Bronchial epithelial cell (primary cell): ENCODE data around the gene RPL32. TPM values are rescaled to one million over a fixed set of nuclear protein-coding genes. Genes with fewer than 3 reads are reported as not detected.

Source experiments
- DNase-seq: peaks from one replicate; pipeline ENCODE4 v3.0.0-alpha.2; 2010; ENCODE audit warnings: low read depth
- FAIRE-seq: peaks from 2 replicates; lab custom pipeline; 2011; peaks lifted over from hg19 to GRCh38; lab: Jason Lieb, UNC
- H3K27me3 ChIP-seq: 2 replicates; pipeline ENCODE4 v1.5.1; 2011; ENCODE audit warnings: low read length; ENCODE audit not compliant: control insufficient read depth, insufficient read depth
- H3K36me3 ChIP-seq: 2 replicates; pipeline ENCODE4 v1.5.1; 2011; ENCODE audit warnings: low read length; ENCODE audit not compliant: control insufficient read depth, insufficient read depth
- H3K4me3 ChIP-seq: 2 replicates; pipeline ENCODE4 v1.5.1; 2011; ENCODE audit warnings: mild to moderate bottlenecking, low read depth, low read length, control low read depth
- total RNA-seq: library from RNA; depleted of rRNA; stranded (reverse); fragments of >200 nt; gene quantifications from 2 replicates; pipeline ENCODE4 v1.2.1, GENCODE V29; 2014
- TF ChIP-seq, protein P1 (sequence below): IDR thresholded peaks from 2 replicates; pipeline ENCODE4 v1.5.1; 2011; ENCODE audit warnings: mild to moderate bottlenecking, moderate library complexity, low read length, control low read depth, inconsistent platforms; ENCODE audit not compliant: insufficient read depth, severe bottlenecking

Gene RPL32
- total RNA-seq, 1 donor from 2014 or later = 2,605 TPM

GRCh38 chr3:12869035-12869621 lies 27.8 kb upstream of the RPL32 start:
- Histone ChIP-seq H3K27me3 (no peaks in the 10 kb centered on the region), H3K36me3 (no peaks in the 10 kb centered on the region), H3K4me3 (no peak overlapping the region)
- TF ChIP-seq, protein P1, sequence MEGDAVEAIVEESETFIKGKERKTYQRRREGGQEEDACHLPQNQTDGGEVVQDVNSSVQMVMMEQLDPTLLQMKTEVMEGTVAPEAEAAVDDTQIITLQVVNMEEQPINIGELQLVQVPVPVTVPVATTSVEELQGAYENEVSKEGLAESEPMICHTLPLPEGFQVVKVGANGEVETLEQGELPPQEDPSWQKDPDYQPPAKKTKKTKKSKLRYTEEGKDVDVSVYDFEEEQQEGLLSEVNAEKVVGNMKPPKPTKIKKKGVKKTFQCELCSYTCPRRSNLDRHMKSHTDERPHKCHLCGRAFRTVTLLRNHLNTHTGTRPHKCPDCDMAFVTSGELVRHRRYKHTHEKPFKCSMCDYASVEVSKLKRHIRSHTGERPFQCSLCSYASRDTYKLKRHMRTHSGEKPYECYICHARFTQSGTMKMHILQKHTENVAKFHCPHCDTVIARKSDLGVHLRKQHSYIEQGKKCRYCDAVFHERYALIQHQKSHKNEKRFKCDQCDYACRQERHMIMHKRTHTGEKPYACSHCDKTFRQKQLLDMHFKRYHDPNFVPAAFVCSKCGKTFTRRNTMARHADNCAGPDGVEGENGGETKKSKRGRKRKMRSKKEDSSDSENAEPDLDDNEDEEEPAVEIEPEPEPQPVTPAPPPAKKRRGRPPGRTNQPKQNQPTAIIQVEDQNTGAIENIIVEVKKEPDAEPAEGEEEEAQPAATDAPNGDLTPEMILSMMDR = no peak
- DNase-seq = no peak
- no peak for FAIRE-seq

- H3K36me3 ChIP-seq = no peaks in the 10 kb centered on the region
- no peaks in the 10 kb centered on the region for H3K27me3 ChIP-seq
- DNase-seq (peak; percentile 68), FAIRE-seq (no peak)
- no peak overlapping the region for H3K4me3 ChIP-seq
- TF ChIP-seq, protein P1 = peak; percentile 92
Measured at GRCh38 chr3:12868039-12869034, 27.0 kb upstream of the RPL32 start.

GRCh38 chr3:12866836-12867235 lies 25.5 kb upstream of the RPL32 start:
- TF ChIP-seq, protein P1 = no peak
- H3K36me3 ChIP-seq = no peaks in the 10 kb centered on the region
- FAIRE-seq = no peak
- no peak overlapping the region for H3K4me3 ChIP-seq
- no peak for DNase-seq
- no peaks in the 10 kb centered on the region for H3K27me3 ChIP-seq

GRCh38 chr3:12865271-12865670 lies 23.9 kb upstream of the RPL32 start:
- DNase-seq (no peak), FAIRE-seq (no peak)
- TF ChIP-seq, protein P1 = no peak
- H3K27me3 ChIP-seq = no peaks in the 10 kb centered on the region
- no peaks in the 10 kb centered on the region for H3K36me3 ChIP-seq
- H3K4me3 ChIP-seq = no peak overlapping the region

DNA sequence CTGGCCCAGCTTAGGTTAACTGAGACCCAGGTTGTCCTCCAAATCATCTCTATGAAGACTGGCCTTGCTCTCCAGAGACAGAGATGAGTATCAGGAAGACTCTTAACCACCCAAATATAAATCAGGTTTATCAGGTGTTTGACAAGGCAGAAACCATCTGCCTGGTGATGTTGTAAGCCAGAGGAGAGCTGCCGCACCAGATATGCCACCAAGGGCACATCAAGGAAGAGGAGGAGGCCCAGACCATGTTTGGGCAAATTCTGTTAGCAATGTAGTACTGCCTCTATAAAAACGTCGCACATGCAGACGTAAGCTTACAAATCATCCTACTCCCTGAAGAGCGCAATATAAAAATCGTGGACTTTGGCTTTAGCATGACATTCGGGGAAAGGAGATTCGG lies 21.0 kb upstream of the RPL32 start:
- TF ChIP-seq, protein P1 = no peak

More for the DNA sequence above, 21.0 kb upstream of the RPL32 start:
- no peak for FAIRE-seq
- no peaks in the 10 kb centered on the region for H3K27me3 ChIP-seq
- DNase-seq = no peak
- no peak overlapping the region for H3K4me3 ChIP-seq
- no peaks in the 10 kb centered on the region for H3K36me3 ChIP-seq
